GM12878 (cell line): ENCODE measurements around the gene GSK3A. TPM values are rescaled to one million over a fixed set of nuclear protein-coding genes. Genes with fewer than 3 reads are reported as not detected.

Experiments used
- ATAC-seq: fragments of 200-7000 bp; cut with Tn5 transposase; 3 replicates; pipeline ENCODE4 v1.9.1; 2020; ENCODE audit warnings: mild to moderate bottlenecking, moderate library complexity
- BruUV-seq: library from RNA; stranded (reverse); fragments of 400-500 nt; replicated peaks from 2 replicates; lab custom pipeline; 2021; lab: Mats Ljungman, UMichigan
- CTCF ChIA-PET: fragments of 300-600 bp; sonication (Branson Sonifier 250); formaldehyde crosslinking; extraction: SDS; loops from one replicate; lab custom pipeline; 2021; ENCODE audit warnings: inconsistent platforms; lab: Yijun Ruan, JAX
- POLR2A ChIA-PET: fragments of 350-600 bp; formaldehyde crosslinking; extraction: SDS; loops from one replicate; lab custom pipeline; 2021; ENCODE audit warnings: inconsistent platforms; lab: Charles Lee
- RAD21 ChIA-PET: fragments of 300-600 bp; sonication (Branson Sonifier 250); formaldehyde crosslinking; loops from one replicate; lab custom pipeline; 2023; ENCODE audit warnings: antibody characterized with exemption; ENCODE audit not compliant: unreplicated experiment; lab: Charles Lee
- SMC1A ChIA-PET: fragments of 300-600 bp; sonication (Branson Sonifier 250); formaldehyde crosslinking; loops from one replicate; lab custom pipeline; 2023; ENCODE audit not compliant: unreplicated experiment, uncharacterized antibody; lab: Charles Lee
- DNase-seq: peaks from one replicate; pipeline ENCODE4 v3.0.0-alpha.2; 2011; ENCODE audit warnings: low read depth, low spot score
- FAIRE-seq: peaks from 3 replicates; lab custom pipeline; 2011; peaks lifted over from hg19 to GRCh38; lab: Jason Lieb, UNC
- H2AFZ ChIP-seq: 2 replicates; pipeline ENCODE4 v1.6.0; 2011; ENCODE audit warnings: low read depth, low read length, control low read depth; ENCODE audit not compliant: control insufficient read depth
- H3K27ac ChIP-seq: 2 replicates; pipeline ENCODE4 v1.5.1; 2011; ENCODE audit warnings: control low read depth; ENCODE audit not compliant: control insufficient read depth, insufficient read depth
- H3K27me3 ChIP-seq, 2 experiments: replicated peaks in 1 of 2; 2 replicates each; pipeline versions ENCODE4 v1.6.0 to v1.6.1; 2011; ENCODE audit warnings: low read length in 1 of 2; ENCODE audit not compliant: control insufficient read depth in 2 of 2, insufficient read depth in 2 of 2
- H3K36me3 ChIP-seq, 2 experiments: 2 replicates each; pipeline ENCODE4 v1.5.1; 2011; ENCODE audit warnings: low read length in 1 of 2; ENCODE audit not compliant: control insufficient read depth in 2 of 2, insufficient read depth in 2 of 2
- H3K4me1 ChIP-seq: 2 replicates; pipeline ENCODE4 v1.6.1; 2011; ENCODE audit warnings: mild to moderate bottlenecking, low read length, moderate library complexity, mixed read lengths; ENCODE audit not compliant: control insufficient read depth, insufficient read depth
- H3K4me2 ChIP-seq: 2 replicates; pipeline ENCODE4 v1.6.0; 2011; ENCODE audit warnings: control low read depth; ENCODE audit not compliant: control insufficient read depth, insufficient read depth
- H3K4me3 ChIP-seq: fragments of 200-600 bp; sonication (generic); 2 replicates; pipeline ENCODE4 v1.5.1; 2016
- H3K79me2 ChIP-seq: 2 replicates; pipeline ENCODE4 v1.6.0; 2011; ENCODE audit warnings: low read length; ENCODE audit not compliant: control insufficient read depth, insufficient read depth
- H3K9ac ChIP-seq: 2 replicates; pipeline ENCODE4 v1.8.0; 2011; ENCODE audit warnings: low read length, control low read depth, mixed read lengths; ENCODE audit not compliant: control insufficient read depth, insufficient read depth
- H3K9me3 ChIP-seq: replicated peaks from 3 replicates; pipeline ENCODE4 v1.5.1; 2011; ENCODE audit warnings: mild to moderate bottlenecking, low read length; ENCODE audit not compliant: control insufficient read depth, insufficient read depth
- H4K20me1 ChIP-seq: 2 replicates; pipeline ENCODE4 v1.6.0; 2011; ENCODE audit not compliant: control insufficient read depth, insufficient read depth
- POLR2A ChIP-seq: IDR thresholded peaks from 2 replicates; pipeline ENCODE4 v1.6.1; 2011; ENCODE audit warnings: low read depth, mild to moderate bottlenecking, low read length
- POLR2AphosphoS2 ChIP-seq: IDR thresholded peaks from 2 replicates; pipeline ENCODE4 v1.6.1; 2011; ENCODE audit warnings: low read depth, mild to moderate bottlenecking, low read length, improper control_type of control experiment, moderate library complexity
- ZZZ3 ChIP-seq: IDR thresholded peaks from 2 replicates; pipeline ENCODE4 v1.6.1; 2011; ENCODE audit warnings: low read depth; ENCODE audit not compliant: control insufficient read depth, insufficient read length
- WGBS: methylation state at CpG from one replicate; pipeline ENCODE4 v1.1.6; 2016; ENCODE audit warnings: low lambda C conversion rate; ENCODE audit not compliant: insufficient replicate concordance, insufficient coverage; ENCODE audit errors: missing lambda C conversion rate; 5-methylcytosine and 5-hydroxymethylcytosine counted together
- in situ Hi-C: fragments of 300-500 bp; cut with MboI; formaldehyde crosslinking; loops from 9 replicates; pipeline ENCODE4 v1.14.3; 2018; ENCODE audit warnings: mixed read lengths
- intact Hi-C: fragments of 100-400 bp; cut with micrococcal nuclease; formaldehyde crosslinking; loops from one replicate; pipeline ENCODE4 v1.14.2; 2022; ENCODE audit not compliant: unreplicated experiment
- polyA plus RNA-seq, 11 experiments: library from polyadenylated mRNA; depleted of rRNA in 4 of 11; unstranded in 6 of 11; stranded (reverse) in 5 of 11; fragments of >200 nt; fragmentation: Nextera tagmentation in 4 of 11; fragmentation: Illumina TruSeq in 1 of 11; extraction: Ambion mirVana in 4 of 11; extraction: Trizol in 1 of 11; gene quantifications; 1 replicate in 1 of 11; 2 replicates in 10 of 11; pipeline versions ENCODE4 v1.2.1 to v1.2.3, GENCODE V29; 2011 to 2016; ENCODE audit warnings: inconsistent platforms in 2 of 11, missing spikeins in 2 of 11, low read depth in 1 of 11
- total RNA-seq, 4 experiments: library from RNA; depleted of rRNA in 3 of 4; stranded (reverse); fragments of >200 nt in 3 of 4; fragmentation: Illumina TruSeq in 1 of 4; extraction: Trizol in 1 of 4; gene quantifications; 2 replicates each; pipeline versions ENCODE4 v1.2.1 to v1.2.3, GENCODE V29; 2013 to 2021
- TF ChIP-seq, protein P1 (sequence below): IDR thresholded peaks from 2 replicates; pipeline ENCODE4 v1.6.1; 2011; ENCODE audit warnings: low read depth, low read length, improper control_type of control experiment, borderline replicate concordance

GSK3A gene
- total and polyA plus RNA-seq, 10 of the 15 experiments (the other 5 are each of a cell fraction or from before 2014, with no cell fraction given), result 1.00 to 47.9 (median 15.2) TPM

DNA sequence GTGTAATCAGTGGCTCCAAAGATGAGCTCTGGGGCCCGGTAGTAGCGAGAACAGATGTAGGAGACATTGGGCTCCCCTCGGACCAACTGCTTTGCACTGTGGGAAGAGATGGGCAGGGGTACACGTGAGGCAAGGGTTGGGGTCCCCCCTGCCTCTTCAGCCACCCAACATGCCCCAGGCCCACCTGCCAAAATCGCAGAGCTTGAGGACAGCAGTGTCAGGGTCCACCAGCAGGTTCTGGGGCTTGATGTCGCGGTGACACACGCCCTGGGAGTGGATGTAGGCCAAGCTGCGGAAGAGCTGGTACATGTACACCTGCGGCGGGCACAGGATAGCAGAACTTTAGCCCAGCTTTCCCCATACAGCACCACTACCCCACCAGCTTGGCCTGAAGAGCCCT is 8.0 kb downstream of the GSK3A start (continued):
- TF ChIP-seq, protein P1, sequence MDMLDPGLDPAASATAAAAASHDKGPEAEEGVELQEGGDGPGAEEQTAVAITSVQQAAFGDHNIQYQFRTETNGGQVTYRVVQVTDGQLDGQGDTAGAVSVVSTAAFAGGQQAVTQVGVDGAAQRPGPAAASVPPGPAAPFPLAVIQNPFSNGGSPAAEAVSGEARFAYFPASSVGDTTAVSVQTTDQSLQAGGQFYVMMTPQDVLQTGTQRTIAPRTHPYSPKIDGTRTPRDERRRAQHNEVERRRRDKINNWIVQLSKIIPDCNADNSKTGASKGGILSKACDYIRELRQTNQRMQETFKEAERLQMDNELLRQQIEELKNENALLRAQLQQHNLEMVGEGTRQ, result no peak
- TF ChIP-seq POLR2AphosphoS2, result no peak
- TF ChIP-seq, all 136 proteins: peak for 0

DNA sequence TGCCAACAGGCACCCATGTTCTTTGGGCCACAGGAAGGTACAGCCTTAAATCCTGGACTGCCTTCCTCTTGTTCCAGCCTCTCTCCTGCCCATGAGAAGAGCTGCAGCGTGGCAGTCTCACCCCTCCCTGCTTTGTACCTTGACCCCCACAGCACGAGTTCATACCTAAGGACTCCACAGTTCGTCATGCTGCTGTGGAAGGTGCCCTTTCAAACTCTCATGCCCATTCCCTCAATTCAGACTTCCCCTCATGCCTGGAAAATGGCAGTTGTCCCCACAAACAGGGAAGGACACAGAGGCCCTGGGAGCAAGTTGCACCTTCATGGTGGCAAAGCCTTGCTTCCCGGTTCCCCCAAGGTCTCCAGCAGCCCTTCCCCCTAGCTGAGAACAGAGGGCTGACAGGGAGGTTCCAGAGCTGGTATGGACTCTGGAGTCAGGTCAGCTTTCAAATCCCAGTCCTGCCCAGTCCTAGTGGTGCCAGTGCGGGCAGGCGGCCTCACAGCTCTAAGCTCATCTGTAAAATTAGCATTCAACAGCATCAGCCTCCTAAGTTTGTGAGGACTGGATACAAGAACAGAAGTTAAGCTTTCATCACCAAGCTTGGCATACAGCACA is 8.6 kb downstream of the GSK3A start:
- Histone ChIP-seq H3K27ac (no peak overlapping the region), H3K4me2 (no peak overlapping the region), H2AFZ (no peak overlapping the region), H3K27me3 (no peaks in the 10 kb centered on the region), H3K9me3 (no peaks in the 10 kb centered on the region), H3K9ac (no peak overlapping the region), H3K79me2 (peaks cover 1% of the 10 kb centered on the region), H4K20me1 (no peaks in the 10 kb centered on the region), H3K36me3 (peaks cover 30 to 34% of the 10 kb centered on the region in 2 experiments; a peak in 3 of 4 replicates), H3K4me1 (no peaks in the 10 kb centered on the region), H3K4me3 (no peak overlapping the region)
- BruUV-seq, result no TSS peak
- in situ Hi-C loops, result no loop called here
- ATAC-seq (no peak), FAIRE-seq (no peak), DNase-seq (no peak)
- WGBS, result 93% methylated on average over 6 of the region's 6 CpGs
- peak; percentile 40; the same call in 1 of the 2 replicates for TF ChIP-seq POLR2A
- no peak for TF ChIP-seq ZZZ3
- intact Hi-C loops, result no loop called here
- ChIA-PET POLR2A (interaction anchor here (1.2 kb wide), 1 partner anchor 14 kb away, joined by 3 read pairs; the partner anchor contains the start of gene ZNF526), CTCF (interaction anchor here (1.0 to 1.8 kb wide), 3 partner anchors 11 to 200 kb away, joined by 3 to 6 read pairs (median 4); no protein-coding TSS in a partner anchor), RAD21 (interaction anchor here (1.4 to 2.3 kb wide), 2 partner anchors 9 to 63 kb away, joined by 3 to 5 read pairs; no protein-coding TSS in a partner anchor), SMC1A (interaction anchor here (0.7 kb wide), 1 partner anchor 14 kb away, joined by 4 read pairs; no protein-coding TSS in a partner anchor)
